ENCODE data around the gene DDX59.

DDX59 gene

GRCh38 chr1:200693327-200693726 lies 23.6 kb upstream of the DDX59 start:
- TF ChIP-seq SIN3A (IDR thresholded peaks at IDR 0.05; ENCODE audit: borderline replicate concordance, insufficient read depth, low read length) (no peak), TAF1 (IDR thresholded peaks at IDR 0.05; ENCODE audit: borderline replicate concordance, insufficient read depth, low read length) (no peak), FOXP2 (optimal IDR thresholded peaks at IDR 0.05; ENCODE audit: borderline replicate concordance, extremely low read depth, extremely low read length, insufficient read depth) (no peak), POLR2AphosphoS5 (IDR thresholded peaks at IDR 0.05; ENCODE audit: low read depth, low read length) (no peak)
- TF ChIP-seq, protein P1, sequence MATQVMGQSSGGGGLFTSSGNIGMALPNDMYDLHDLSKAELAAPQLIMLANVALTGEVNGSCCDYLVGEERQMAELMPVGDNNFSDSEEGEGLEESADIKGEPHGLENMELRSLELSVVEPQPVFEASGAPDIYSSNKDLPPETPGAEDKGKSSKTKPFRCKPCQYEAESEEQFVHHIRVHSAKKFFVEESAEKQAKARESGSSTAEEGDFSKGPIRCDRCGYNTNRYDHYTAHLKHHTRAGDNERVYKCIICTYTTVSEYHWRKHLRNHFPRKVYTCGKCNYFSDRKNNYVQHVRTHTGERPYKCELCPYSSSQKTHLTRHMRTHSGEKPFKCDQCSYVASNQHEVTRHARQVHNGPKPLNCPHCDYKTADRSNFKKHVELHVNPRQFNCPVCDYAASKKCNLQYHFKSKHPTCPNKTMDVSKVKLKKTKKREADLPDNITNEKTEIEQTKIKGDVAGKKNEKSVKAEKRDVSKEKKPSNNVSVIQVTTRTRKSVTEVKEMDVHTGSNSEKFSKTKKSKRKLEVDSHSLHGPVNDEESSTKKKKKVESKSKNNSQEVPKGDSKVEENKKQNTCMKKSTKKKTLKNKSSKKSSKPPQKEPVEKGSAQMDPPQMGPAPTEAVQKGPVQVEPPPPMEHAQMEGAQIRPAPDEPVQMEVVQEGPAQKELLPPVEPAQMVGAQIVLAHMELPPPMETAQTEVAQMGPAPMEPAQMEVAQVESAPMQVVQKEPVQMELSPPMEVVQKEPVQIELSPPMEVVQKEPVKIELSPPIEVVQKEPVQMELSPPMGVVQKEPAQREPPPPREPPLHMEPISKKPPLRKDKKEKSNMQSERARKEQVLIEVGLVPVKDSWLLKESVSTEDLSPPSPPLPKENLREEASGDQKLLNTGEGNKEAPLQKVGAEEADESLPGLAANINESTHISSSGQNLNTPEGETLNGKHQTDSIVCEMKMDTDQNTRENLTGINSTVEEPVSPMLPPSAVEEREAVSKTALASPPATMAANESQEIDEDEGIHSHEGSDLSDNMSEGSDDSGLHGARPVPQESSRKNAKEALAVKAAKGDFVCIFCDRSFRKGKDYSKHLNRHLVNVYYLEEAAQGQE (IDR thresholded peaks at IDR 0.05; ENCODE audit: insufficient read depth in 1 of 2, low read depth in 2 of 2, low read length in 2 of 2) = no peak

DNA sequence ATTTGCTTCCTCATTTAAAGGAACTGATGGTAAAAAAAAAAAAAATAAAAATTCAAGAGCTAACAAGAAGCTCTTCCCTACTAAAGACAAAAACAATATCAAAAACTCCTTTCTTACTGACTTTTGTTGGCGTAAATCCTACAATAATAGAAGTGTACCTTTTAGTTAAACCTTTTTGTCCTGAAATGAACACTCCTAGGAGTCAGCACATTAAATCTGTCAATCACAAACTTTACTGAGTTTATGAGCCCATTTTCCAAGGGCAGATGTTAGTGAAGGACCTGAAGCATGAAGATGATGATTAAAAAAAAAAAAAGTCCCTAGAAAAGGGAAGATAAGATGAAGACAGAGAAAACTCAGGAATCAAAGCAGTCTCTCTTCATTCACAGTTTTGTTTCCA lies 22.6 kb upstream of the DDX59 start:
- TF ChIP-seq, protein P1 (IDR thresholded peaks at IDR 0.05; ENCODE audit: insufficient read depth in 1 of 2, low read depth in 2 of 2, low read length in 2 of 2) = no peak
- TF ChIP-seq TAF1 (IDR thresholded peaks at IDR 0.05; ENCODE audit: borderline replicate concordance, insufficient read depth, low read length) (no peak), POLR2AphosphoS5 (IDR thresholded peaks at IDR 0.05; ENCODE audit: low read depth, low read length) (no peak)

- TF ChIP-seq POLR2AphosphoS5 (IDR thresholded peaks at IDR 0.05; ENCODE audit: low read depth, low read length) (no peak), SIN3A (IDR thresholded peaks at IDR 0.05; ENCODE audit: borderline replicate concordance, insufficient read depth, low read length) (no peak), FOXP2 (optimal IDR thresholded peaks at IDR 0.05; ENCODE audit: borderline replicate concordance, extremely low read depth, extremely low read length, insufficient read depth) (no peak), TAF1 (IDR thresholded peaks at IDR 0.05; ENCODE audit: borderline replicate concordance, insufficient read depth, low read length) (no peak)
- TF ChIP-seq, protein P1 (IDR thresholded peaks at IDR 0.05; ENCODE audit: insufficient read depth in 1 of 2, low read depth in 2 of 2, low read length in 2 of 2) = no peak
Measured at GRCh38 chr1:200686620-200687019, 16.9 kb upstream of the DDX59 start.

DNA sequence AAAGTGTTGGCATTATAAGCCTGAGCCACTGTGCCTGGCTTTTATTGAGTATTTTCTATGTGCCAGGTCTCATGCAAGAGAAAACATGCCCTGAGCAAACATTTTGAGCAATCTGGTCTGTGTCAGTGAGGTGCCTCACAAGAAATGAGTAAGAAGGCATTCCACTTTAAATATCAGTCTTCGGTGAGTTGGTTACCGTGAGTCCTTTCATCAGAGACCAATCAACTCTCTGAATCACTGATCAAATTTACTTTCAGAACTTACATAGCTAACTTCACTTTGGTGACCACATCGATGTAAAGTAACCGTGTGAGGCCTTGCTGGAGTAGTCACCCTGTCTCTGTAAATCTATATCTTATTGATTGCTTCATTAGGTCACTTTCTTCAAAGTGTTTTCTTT lies 14.3 kb upstream of the DDX59 start:
- TF ChIP-seq SIN3A (IDR thresholded peaks at IDR 0.05; ENCODE audit: borderline replicate concordance, insufficient read depth, low read length) = no peak
- no peak for TF ChIP-seq TAF1 (IDR thresholded peaks at IDR 0.05; ENCODE audit: borderline replicate concordance, insufficient read depth, low read length)
- no peak for TF ChIP-seq POLR2AphosphoS5 (IDR thresholded peaks at IDR 0.05; ENCODE audit: low read depth, low read length)
- TF ChIP-seq, protein P1 (IDR thresholded peaks at IDR 0.05; ENCODE audit: insufficient read depth in 1 of 2, low read depth in 2 of 2, low read length in 2 of 2) = no peak
- TF ChIP-seq FOXP2 (optimal IDR thresholded peaks at IDR 0.05; ENCODE audit: borderline replicate concordance, extremely low read depth, extremely low read length, insufficient read depth) = no peak

DNA sequence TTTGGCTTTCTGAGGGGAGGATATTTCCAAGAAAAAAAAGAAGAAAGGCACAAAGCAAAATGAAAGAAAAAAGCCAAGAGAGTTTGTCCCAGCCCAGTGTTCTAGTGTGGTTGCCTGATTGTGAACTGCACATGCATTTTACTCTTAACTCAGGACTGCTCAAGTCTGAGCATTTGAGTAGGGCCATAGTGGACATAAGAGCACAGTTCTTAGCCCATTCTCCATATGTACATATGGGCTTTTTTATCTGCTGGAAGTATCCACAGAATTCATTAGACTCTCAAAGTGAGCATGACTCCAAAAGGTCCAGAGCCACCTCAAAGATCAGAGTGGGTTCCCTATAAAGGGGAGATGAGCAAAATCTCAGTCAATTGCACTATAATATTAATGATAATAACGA lies 13.6 kb upstream of the DDX59 start:
- no peak for TF ChIP-seq TAF1 (IDR thresholded peaks at IDR 0.05; ENCODE audit: borderline replicate concordance, insufficient read depth, low read length)
- TF ChIP-seq SIN3A (IDR thresholded peaks at IDR 0.05; ENCODE audit: borderline replicate concordance, insufficient read depth, low read length) = no peak
- TF ChIP-seq, protein P1 (IDR thresholded peaks at IDR 0.05; ENCODE audit: insufficient read depth in 1 of 2, low read depth in 2 of 2, low read length in 2 of 2) = no peak

Measured in PFSK-1 (cell line).